B cell (primary cell): ENCODE results near the gene SPINDOC. TPM values are rescaled to one million over a fixed set of nuclear protein-coding genes. Genes with fewer than 3 reads are reported as not detected.

Experiments used
- ATAC-seq: fragments of 200-7000 bp; cut with Tn5 transposase; one replicate; pipeline ENCODE4 v1.10.0; 2021; ENCODE audit warnings: low read depth, mild to moderate bottlenecking, moderate number of reproducible peaks, moderate library complexity
- CTCF ChIA-PET: fragments of 350-600 bp; sonication (Branson Sonifier 250); formaldehyde crosslinking; loops from one replicate; lab custom pipeline; 2021; ENCODE audit warnings: antibody characterized with exemption, inconsistent platforms; lab: Charles Lee
- POLR2A ChIA-PET: fragments of 350-600 bp; sonication (Branson Sonifier 250); formaldehyde crosslinking; loops from one replicate; lab custom pipeline; 2021; ENCODE audit warnings: antibody characterized with exemption; lab: Charles Lee
- DNase-seq: peaks from one replicate; pipeline ENCODE4 v3.0.0; 2013
- H2AFZ ChIP-seq: 2 replicates; pipeline ENCODE4 v1.6.1; 2012; ENCODE audit warnings: mild to moderate bottlenecking, low read depth, low read length; ENCODE audit not compliant: insufficient read depth, poor library complexity, severe bottlenecking
- H3K27ac ChIP-seq, 2 donors: 1 replicate in 1 of 2; 2 replicates in 1 of 2; pipeline ENCODE4 v1.5.1; 2012 to 2013; ENCODE audit warnings: low read length in 2 of 2, mild to moderate bottlenecking in 2 of 2, moderate library complexity in 1 of 2
- H3K27me3 ChIP-seq, 4 experiments: fragments of 200-600 bp in 1 of 4; sonication (generic) in 1 of 4; replicated peaks in 1 of 4; 1 replicate in 2 of 4; 2 replicates in 2 of 4; pipeline versions ENCODE4 v1.6.1 to v1.7.0; 2013 to 2016; ENCODE audit warnings: low read length in 3 of 4, mild to moderate bottlenecking in 2 of 4, mixed read lengths in 1 of 4, moderate library complexity in 1 of 4; ENCODE audit not compliant: insufficient read depth in 4 of 4, control insufficient read depth in 3 of 4; ENCODE audit errors: control extremely low read depth in 1 of 4
- H3K36me3 ChIP-seq, 2 experiments: replicated peaks in 1 of 2; 1 replicate in 1 of 2; 2 replicates in 1 of 2; pipeline versions ENCODE4 v1.6.1 to v1.7.1; 2013; ENCODE audit warnings: low read length in 1 of 2; ENCODE audit not compliant: insufficient read depth in 2 of 2, control insufficient read depth in 1 of 2; ENCODE audit errors: control extremely low read depth in 1 of 2, extremely low read depth in 1 of 2
- H3K4me1 ChIP-seq, 2 donors: fragments of 200-600 bp in 1 of 2; sonication (generic) in 1 of 2; 1 replicate in 1 of 2; 2 replicates in 1 of 2; pipeline versions ENCODE4 v1.5.1 to v1.6.1; 2013 to 2017; ENCODE audit warnings: low read length in 2 of 2; ENCODE audit not compliant: control insufficient read depth in 2 of 2, insufficient read depth in 2 of 2
- H3K4me2 ChIP-seq: replicated peaks from 2 replicates; pipeline ENCODE3; 2012; ENCODE audit warnings: mild to moderate bottlenecking, low read depth, low read length; ENCODE audit not compliant: poor library complexity, severe bottlenecking
- H3K4me3 ChIP-seq, 5 experiments: fragments of 200-600 bp in 1 of 5; sonication (generic) in 1 of 5; 1 replicate in 3 of 5; 2 replicates in 2 of 5; pipeline versions ENCODE4 v1.5.1 to v1.7.0; 2011 to 2016; ENCODE audit warnings: low read length in 4 of 5, mild to moderate bottlenecking in 4 of 5, low read depth in 2 of 5, control low read depth in 1 of 5, moderate library complexity in 1 of 5; ENCODE audit not compliant: insufficient read depth in 1 of 5; ENCODE audit errors: control extremely low read depth in 1 of 5, extremely low read depth in 1 of 5
- H3K79me2 ChIP-seq: fragments of 200-600 bp; sonication (generic); one replicate; pipeline ENCODE4 v1.6.0; 2016; ENCODE audit warnings: low read length; ENCODE audit not compliant: control insufficient read depth, insufficient read depth
- H3K9ac ChIP-seq: fragments of 200-600 bp; sonication (generic); 2 replicates; pipeline ENCODE4 v1.6.1; 2017; ENCODE audit warnings: mild to moderate bottlenecking, low read length, moderate library complexity
- H3K9me3 ChIP-seq, 3 donors: one replicate each; pipeline versions ENCODE4 v1.6.1 to v1.7.1; 2013; ENCODE audit warnings: low read length in 2 of 3; ENCODE audit not compliant: control insufficient read depth in 2 of 3, insufficient read depth in 1 of 3; ENCODE audit errors: control extremely low read depth in 1 of 3
- H4K20me1 ChIP-seq: 2 replicates; pipeline ENCODE4 v1.6.0; 2012; ENCODE audit warnings: mild to moderate bottlenecking, low read length; ENCODE audit not compliant: insufficient read depth, control insufficient read depth, poor library complexity, severe bottlenecking
- H3K27ac Mint-ChIP-seq: one replicate; pipeline ENCODE4 v1.8.0; 2021; ENCODE audit warnings: mixed read lengths
- H3K27me3 Mint-ChIP-seq: one replicate; pipeline ENCODE4 v1.8.0; 2021; ENCODE audit warnings: mixed read lengths
- H3K4me1 Mint-ChIP-seq: one replicate; pipeline ENCODE4 v1.8.0; 2021; ENCODE audit warnings: mixed read lengths
- H3K4me3 Mint-ChIP-seq: one replicate; pipeline ENCODE4 v1.8.0; 2021; ENCODE audit warnings: mixed read lengths
- H3K9me3 Mint-ChIP-seq: one replicate; pipeline ENCODE4 v1.8.0; 2022; ENCODE audit warnings: mixed read lengths; ENCODE audit not compliant: insufficient read depth
- EZH2 ChIP-seq: IDR thresholded peaks from 2 replicates; pipeline ENCODE4 v1.6.1; 2012; ENCODE audit warnings: borderline replicate concordance, low read depth, mild to moderate bottlenecking, moderate library complexity, low read length; ENCODE audit not compliant: insufficient read depth, poor library complexity, severe bottlenecking
- WGBS: methylation state at CpG from one replicate; pipeline ENCODE4 v1.1.5; 2013; ENCODE audit warnings: missing lambda C conversion rate; ENCODE audit not compliant: insufficient coverage; 5-methylcytosine and 5-hydroxymethylcytosine counted together
- intact Hi-C: fragments of 100-400 bp; cut with micrococcal nuclease; formaldehyde crosslinking; loops from one replicate; pipeline ENCODE4 v1.10.0; 2022
- polyA plus RNA-seq: library from polyadenylated mRNA; depleted of rRNA; stranded (reverse); fragments of >200 nt; gene quantifications from 2 replicates; pipeline ENCODE4 v1.2.3, GENCODE V29; 2012
- total RNA-seq, 2 donors: library from RNA; stranded (reverse); fragments of 120-200 nt in 1 of 2; gene quantifications; 1 replicate in 1 of 2; 2 replicates in 1 of 2; pipeline versions ENCODE4 v1.2.3 to v1.2.4, GENCODE V29; 2013 to 2022
- TF ChIP-seq, protein P1 (sequence below): fragments of 200-600 bp; IDR thresholded peaks from one replicate; pipeline ENCODE4 v1.8.0; 2022; ENCODE audit warnings: antibody characterized with exemption, mild to moderate bottlenecking

The SPINDOC gene
- total and polyA plus RNA-seq, 2 donors (not counting 1 experiment from before 2014, with no cell fraction given) = 10.5 to 23.9 TPM

GRCh38 chr11:63769714-63770455 is 43.4 kb upstream of the SPINDOC start:
- H3K27me3 Mint-ChIP-seq = peaks cover 14% of the 10 kb centered on the region
- Histone ChIP-seq H3K27me3 (peaks cover 0 to 17% (median 3%) of the 10 kb centered on the region in 4 experiments), H4K20me1 (peaks cover 18% of the 10 kb centered on the region), H3K9me3 (no peaks in the 10 kb centered on the region), H2AFZ (peak overlapping the region; percentile 77), H3K9ac (peak overlapping the region; percentile 65), H3K4me3 (peak overlapping the region in 3 of 5 experiments; percentile 54 to 81 (median 67)), H3K36me3 (no peaks in the 10 kb centered on the region), H3K4me2 (peak overlapping the region; percentile 98), H3K4me1 (peaks cover 14 to 21% of the 10 kb centered on the region in 2 donors), H3K79me2 (peaks cover 12% of the 10 kb centered on the region), H3K27ac (no peak overlapping the region)
- no peak overlapping the region for H3K27ac Mint-ChIP-seq
- TF ChIP-seq, protein P1, sequence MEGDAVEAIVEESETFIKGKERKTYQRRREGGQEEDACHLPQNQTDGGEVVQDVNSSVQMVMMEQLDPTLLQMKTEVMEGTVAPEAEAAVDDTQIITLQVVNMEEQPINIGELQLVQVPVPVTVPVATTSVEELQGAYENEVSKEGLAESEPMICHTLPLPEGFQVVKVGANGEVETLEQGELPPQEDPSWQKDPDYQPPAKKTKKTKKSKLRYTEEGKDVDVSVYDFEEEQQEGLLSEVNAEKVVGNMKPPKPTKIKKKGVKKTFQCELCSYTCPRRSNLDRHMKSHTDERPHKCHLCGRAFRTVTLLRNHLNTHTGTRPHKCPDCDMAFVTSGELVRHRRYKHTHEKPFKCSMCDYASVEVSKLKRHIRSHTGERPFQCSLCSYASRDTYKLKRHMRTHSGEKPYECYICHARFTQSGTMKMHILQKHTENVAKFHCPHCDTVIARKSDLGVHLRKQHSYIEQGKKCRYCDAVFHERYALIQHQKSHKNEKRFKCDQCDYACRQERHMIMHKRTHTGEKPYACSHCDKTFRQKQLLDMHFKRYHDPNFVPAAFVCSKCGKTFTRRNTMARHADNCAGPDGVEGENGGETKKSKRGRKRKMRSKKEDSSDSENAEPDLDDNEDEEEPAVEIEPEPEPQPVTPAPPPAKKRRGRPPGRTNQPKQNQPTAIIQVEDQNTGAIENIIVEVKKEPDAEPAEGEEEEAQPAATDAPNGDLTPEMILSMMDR = no peak
- no peak for TF ChIP-seq EZH2
- H3K4me3 Mint-ChIP-seq = peak overlapping the region; percentile 84
- intact Hi-C loops = loop anchor here (1.0 to 2.0 kb wide), 4 partner anchors 43 to 217 kb away; partner anchors contain the start of genes NAA40, OTUB1 and SPINDOC
- ATAC-seq (no peak), DNase-seq (no peak)
- 21% methylated on average over 33 of the region's 35 CpGs for WGBS
- ChIA-PET POLR2A (interaction anchor here (0.6 kb wide), 2 partner anchors 216 to 428 kb away, joined by 3 read pairs; partner anchors contain the start of gene OTUB1), CTCF (interaction anchor here (1.0 to 3.5 kb wide), 8 partner anchors 37 to 230 kb away, joined by 3 to 29 read pairs (median 4); partner anchors contain the start of genes ATL3 and MARK2)
- peaks cover 13% of the 10 kb centered on the region for H3K4me1 Mint-ChIP-seq
- H3K9me3 Mint-ChIP-seq = no peaks in the 10 kb centered on the region

GRCh38 chr11:63770763-63771162 is 42.5 kb upstream of the SPINDOC start:
- Histone ChIP-seq H3K9me3 (no peaks in the 10 kb centered on the region), H4K20me1 (peaks cover 18% of the 10 kb centered on the region), H3K4me1 (peaks cover 14 to 21% of the 10 kb centered on the region in 2 donors), H3K27me3 (peaks cover 0 to 17% (median 3%) of the 10 kb centered on the region in 4 experiments), H3K9ac (no peak overlapping the region), H3K36me3 (no peaks in the 10 kb centered on the region), H3K27ac (no peak overlapping the region), H2AFZ (no peak overlapping the region), H3K4me3 (no peak overlapping the region), H3K4me2 (no peak overlapping the region), H3K79me2 (peaks cover 12% of the 10 kb centered on the region)
- intact Hi-C loops = no loop called here
- ATAC-seq = no peak
- no peaks in the 10 kb centered on the region for H3K9me3 Mint-ChIP-seq
- peaks cover 13% of the 10 kb centered on the region for H3K4me1 Mint-ChIP-seq
- peaks cover 19% of the 10 kb centered on the region for H3K27me3 Mint-ChIP-seq
- CTCF ChIA-PET = interaction anchor here (1.0 kb wide), 1 partner anchor 64 kb away, joined by 3 read pairs; no protein-coding TSS in a partner anchor
- H3K4me3 Mint-ChIP-seq = peak overlapping the region; percentile 44
- peak overlapping the region; percentile 26 for H3K27ac Mint-ChIP-seq
- DNase-seq = no peak
- no CpG with 5 or more reads among the region's 7 CpGs for WGBS
- TF ChIP-seq, protein P1 = no peak
- TF ChIP-seq EZH2 = no peak
- POLR2A ChIA-PET = interaction anchor here (0.5 kb wide), 1 partner anchor 24 kb away, joined by 3 read pairs; no protein-coding TSS in a partner anchor
